D721Med (cell line): Measurements from ENCODE around the gene PLCB1.

Experiments
- DNase-seq: peaks from one replicate; pipeline ENCODE4 v3.0.0; 2011; ENCODE audit warnings: low spot score; ENCODE audit not compliant: insufficient read length
- FAIRE-seq: peaks from 2 replicates; lab custom pipeline; 2011; peaks lifted over from hg19 to GRCh38; lab: Jason Lieb, UNC
- TF ChIP-seq, protein P1 (sequence below): IDR thresholded peaks from 2 replicates; pipeline ENCODE4 v1.5.1; 2012; ENCODE audit warnings: mild to moderate bottlenecking, control low read depth; ENCODE audit not compliant: insufficient read depth; ENCODE audit errors: missing control alignments

Gene PLCB1

DNA sequence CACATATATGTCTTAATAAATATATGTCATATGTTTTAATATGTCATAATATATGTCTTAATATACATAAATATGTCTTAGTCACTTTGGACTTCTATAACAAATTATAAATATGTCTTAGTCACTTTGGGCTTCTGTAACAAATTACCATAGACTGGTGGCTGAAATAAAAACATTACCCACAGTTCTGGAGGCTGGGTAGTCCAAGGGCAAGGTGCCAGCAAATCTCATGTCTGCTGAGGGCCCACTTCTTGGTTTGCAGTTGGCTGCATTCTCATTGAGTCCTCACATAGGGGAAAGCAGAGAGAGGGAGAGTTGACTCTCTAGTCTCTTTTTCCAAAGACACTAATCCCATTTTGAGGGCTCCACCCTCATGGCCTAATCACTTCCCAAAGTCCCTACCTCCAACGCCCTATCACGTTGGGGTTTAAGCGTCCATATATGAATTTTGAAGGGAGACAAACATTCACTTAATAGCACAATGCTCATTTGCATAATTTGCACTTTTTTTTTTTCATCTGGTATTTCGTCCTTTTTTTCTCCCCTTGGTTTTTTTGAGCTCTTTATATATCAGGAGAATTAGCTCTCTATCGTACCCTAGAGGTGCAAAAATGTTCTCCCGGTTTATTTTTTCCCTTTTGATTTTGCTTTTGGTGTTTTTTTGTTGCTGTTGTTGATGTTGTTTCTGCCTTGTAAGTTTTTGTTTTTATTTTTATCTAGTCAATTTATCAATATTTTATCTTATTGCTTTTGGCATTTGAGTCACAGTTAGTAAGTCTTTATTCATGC is 266.4 kb downstream of the PLCB1 start:
- DNase-seq (no peak), FAIRE-seq (no peak)
- TF ChIP-seq, protein P1, sequence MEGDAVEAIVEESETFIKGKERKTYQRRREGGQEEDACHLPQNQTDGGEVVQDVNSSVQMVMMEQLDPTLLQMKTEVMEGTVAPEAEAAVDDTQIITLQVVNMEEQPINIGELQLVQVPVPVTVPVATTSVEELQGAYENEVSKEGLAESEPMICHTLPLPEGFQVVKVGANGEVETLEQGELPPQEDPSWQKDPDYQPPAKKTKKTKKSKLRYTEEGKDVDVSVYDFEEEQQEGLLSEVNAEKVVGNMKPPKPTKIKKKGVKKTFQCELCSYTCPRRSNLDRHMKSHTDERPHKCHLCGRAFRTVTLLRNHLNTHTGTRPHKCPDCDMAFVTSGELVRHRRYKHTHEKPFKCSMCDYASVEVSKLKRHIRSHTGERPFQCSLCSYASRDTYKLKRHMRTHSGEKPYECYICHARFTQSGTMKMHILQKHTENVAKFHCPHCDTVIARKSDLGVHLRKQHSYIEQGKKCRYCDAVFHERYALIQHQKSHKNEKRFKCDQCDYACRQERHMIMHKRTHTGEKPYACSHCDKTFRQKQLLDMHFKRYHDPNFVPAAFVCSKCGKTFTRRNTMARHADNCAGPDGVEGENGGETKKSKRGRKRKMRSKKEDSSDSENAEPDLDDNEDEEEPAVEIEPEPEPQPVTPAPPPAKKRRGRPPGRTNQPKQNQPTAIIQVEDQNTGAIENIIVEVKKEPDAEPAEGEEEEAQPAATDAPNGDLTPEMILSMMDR: no peak

DNA sequence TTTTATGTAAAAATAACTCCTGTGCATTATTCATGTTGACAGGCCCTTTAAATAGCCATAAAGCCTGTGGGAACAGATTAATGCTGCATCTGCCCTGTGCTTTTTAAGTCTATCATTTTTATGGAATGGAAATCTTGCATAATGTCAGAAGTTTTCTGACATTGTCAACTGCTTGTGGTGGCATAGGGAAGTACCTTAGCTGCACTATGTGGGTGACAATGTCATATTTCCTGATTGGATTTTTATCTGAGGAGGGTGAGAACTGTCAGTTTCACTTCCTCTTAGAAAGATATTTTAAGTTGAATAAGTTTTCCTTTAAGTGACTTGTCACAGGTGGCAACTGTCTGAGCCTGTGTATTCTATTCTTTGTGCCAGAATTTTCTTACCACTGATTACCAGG is 267.9 kb downstream of the PLCB1 start:
- DNase-seq (no peak), FAIRE-seq (no peak)

DNA sequence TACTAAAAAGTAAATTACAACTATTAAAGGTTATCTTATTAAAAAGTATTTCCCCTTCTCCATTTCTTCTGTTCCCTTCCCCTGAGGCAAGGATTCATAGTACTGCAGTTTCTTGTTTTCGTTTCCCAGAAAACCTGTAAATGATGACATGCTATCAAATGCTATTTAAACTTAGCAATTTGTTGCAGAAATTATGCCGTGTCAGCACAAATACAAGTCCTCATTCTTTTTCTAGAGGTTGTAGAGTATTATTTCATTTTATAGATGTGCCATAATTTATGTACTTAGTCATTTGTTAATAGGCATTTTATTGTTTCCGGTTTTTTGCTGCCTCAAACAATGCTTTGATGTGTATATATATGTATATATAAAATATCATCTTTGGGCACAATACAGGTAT is 268.4 kb downstream of the PLCB1 start:
- TF ChIP-seq, protein P1: no peak
- FAIRE-seq: no peak
- DNase-seq: no peak

More for the DNA sequence above, 267.9 kb downstream of the PLCB1 start:
- TF ChIP-seq, protein P1: no peak

- no peak for DNase-seq
- TF ChIP-seq, protein P1: no peak
- no peak for FAIRE-seq
Measured at GRCh38 chr20:8401556-8401955, 269.5 kb downstream of the PLCB1 start.

DNA sequence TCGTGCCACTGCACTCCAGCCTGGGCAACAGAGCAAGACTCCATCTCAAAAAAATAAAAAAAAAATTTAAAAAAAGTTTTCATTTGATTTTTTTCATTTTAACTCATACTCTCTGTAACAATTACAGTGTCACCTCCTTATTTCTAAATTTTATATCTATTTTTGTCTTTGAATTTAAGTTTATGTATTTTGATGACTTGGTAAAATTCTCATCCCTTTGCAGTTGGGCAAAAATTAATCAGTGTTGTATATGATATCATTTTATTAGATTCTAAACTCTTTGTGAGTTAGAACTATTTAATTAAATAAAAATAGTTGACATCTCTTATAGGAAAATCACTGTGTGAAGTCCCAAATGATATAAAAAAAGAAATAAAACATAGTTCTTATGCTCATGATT is 270.7 kb downstream of the PLCB1 start:
- TF ChIP-seq, protein P1: no peak
- DNase-seq (no peak), FAIRE-seq (no peak)

DNA sequence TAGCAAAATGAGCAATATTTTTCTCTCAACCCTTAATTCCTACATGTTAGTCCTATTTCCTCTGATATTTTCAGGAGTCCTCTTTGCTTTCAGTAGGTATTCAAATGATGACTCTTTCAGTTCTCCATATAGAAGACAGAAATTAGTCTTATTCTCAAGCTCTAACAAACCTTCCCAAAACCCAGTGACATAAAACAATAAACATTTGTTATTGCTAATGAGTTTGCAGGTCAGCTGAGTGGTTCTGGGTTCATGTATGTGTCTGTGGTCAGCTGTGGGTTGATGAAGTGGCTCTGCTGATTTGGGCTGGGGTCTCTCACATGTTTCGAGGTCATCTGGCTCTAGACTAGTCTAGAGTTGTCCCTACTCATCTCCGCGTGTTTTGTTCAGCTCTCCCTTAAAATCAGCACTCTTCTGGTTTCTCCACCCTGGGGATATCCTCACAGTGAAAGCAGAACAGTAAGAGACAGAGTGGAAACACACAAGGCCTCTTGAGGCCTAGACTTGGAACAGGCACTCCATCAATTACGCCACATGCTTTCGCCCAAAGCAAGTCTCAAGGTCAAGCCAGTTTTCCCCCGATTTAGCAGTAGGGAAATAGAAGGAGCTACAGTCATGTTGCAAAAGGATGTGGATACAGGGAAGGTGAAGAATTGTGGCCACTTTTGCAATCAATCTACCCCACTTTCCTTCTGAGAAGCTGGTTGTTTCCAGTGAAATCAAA is 273.0 kb downstream of the PLCB1 start:
- FAIRE-seq (no peak), DNase-seq (no peak)
- TF ChIP-seq, protein P1: no peak

DNA sequence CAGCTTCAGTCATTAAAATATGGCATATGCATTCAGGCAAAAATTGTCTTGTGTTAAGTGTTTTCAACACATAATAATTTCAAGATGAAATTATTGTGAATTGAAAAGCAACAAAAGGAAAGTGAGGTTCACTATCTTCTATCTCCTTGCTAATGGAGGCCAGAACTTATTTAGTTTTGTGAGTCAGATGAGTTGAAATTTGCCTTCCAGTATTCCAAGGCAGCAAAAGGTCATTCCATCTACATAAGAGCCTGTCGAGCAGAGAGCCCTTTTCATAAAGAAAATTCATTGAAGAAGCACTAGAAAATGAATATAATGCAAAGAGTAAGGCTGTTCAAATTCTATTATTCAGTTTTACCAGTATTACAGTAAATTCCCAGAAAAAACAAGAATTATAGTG is 274.3 kb downstream of the PLCB1 start:
- TF ChIP-seq, protein P1: no peak

More for the DNA sequence above, 274.3 kb downstream of the PLCB1 start:
- DNase-seq (no peak), FAIRE-seq (no peak)
